ENCODE results near the gene PRKD1.

The PRKD1 gene

DNA sequence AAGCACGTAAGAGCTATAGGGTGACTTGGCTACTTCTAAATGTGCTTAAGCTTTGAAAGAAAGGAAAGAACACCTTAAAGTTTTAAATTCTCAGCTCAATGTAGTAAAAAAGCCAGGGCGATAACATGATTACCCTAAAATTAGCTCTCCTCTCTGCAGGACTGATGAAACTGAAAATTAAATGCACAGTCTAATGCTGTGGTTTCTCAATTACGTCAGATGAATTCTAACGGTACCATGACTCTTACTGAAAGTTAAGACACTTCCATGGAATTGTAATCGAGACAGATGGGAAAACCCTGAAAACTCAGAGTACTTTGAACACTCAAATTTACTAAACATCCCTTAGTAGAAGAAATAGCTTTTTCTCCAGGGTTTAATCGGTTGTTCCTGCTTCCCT is 25.9 kb upstream of the PRKD1 start:
- H3K9me3 ChIP-seq (ENCODE audit: insufficient read depth, low read depth, low read length): no peaks in the 10 kb centered on the region
- no peaks in the 10 kb centered on the region for H3K27me3 ChIP-seq (ENCODE audit: insufficient read depth, low read length, poor library complexity, severe bottlenecking)
- no peaks in the 10 kb centered on the region for H3K79me2 ChIP-seq (ENCODE audit: insufficient read depth, low read length)
- no peaks in the 10 kb centered on the region for H3K9me2 ChIP-seq (replicated peaks; ENCODE audit: low read depth, low read length)
- TF ChIP-seq, protein P1, sequence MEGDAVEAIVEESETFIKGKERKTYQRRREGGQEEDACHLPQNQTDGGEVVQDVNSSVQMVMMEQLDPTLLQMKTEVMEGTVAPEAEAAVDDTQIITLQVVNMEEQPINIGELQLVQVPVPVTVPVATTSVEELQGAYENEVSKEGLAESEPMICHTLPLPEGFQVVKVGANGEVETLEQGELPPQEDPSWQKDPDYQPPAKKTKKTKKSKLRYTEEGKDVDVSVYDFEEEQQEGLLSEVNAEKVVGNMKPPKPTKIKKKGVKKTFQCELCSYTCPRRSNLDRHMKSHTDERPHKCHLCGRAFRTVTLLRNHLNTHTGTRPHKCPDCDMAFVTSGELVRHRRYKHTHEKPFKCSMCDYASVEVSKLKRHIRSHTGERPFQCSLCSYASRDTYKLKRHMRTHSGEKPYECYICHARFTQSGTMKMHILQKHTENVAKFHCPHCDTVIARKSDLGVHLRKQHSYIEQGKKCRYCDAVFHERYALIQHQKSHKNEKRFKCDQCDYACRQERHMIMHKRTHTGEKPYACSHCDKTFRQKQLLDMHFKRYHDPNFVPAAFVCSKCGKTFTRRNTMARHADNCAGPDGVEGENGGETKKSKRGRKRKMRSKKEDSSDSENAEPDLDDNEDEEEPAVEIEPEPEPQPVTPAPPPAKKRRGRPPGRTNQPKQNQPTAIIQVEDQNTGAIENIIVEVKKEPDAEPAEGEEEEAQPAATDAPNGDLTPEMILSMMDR (conservative IDR thresholded peaks at IDR 0.05; ENCODE audit: low read length): no peak
- TF ChIP-seq EZH2phosphoT487 (IDR thresholded peaks at IDR 0.05; ENCODE audit: borderline replicate concordance): no peak
- no peaks in the 10 kb centered on the region for H3K4me1 ChIP-seq (ENCODE audit: insufficient read depth, low read length, poor library complexity, severe bottlenecking)
- H2AFZ ChIP-seq (ENCODE audit: low read length): no peak overlapping the region
- no peaks in the 10 kb centered on the region for H3F3A ChIP-seq (ENCODE audit: low read depth)
- H3K9ac ChIP-seq (ENCODE audit: low read depth, low read length, poor library complexity, severe bottlenecking): no peak overlapping the region
- H3K4me3 ChIP-seq (ENCODE audit: low read length, poor library complexity, severe bottlenecking): no peak overlapping the region
- no peak overlapping the region for H3K4me2 ChIP-seq (ENCODE audit: low read depth, low read length, poor library complexity, severe bottlenecking)
- no peaks in the 10 kb centered on the region for H4K20me1 ChIP-seq (ENCODE audit: insufficient read depth, low read length, poor library complexity, severe bottlenecking)
- H3K36me3 ChIP-seq (ENCODE audit: insufficient read depth, low read length): no peaks in the 10 kb centered on the region

DNA sequence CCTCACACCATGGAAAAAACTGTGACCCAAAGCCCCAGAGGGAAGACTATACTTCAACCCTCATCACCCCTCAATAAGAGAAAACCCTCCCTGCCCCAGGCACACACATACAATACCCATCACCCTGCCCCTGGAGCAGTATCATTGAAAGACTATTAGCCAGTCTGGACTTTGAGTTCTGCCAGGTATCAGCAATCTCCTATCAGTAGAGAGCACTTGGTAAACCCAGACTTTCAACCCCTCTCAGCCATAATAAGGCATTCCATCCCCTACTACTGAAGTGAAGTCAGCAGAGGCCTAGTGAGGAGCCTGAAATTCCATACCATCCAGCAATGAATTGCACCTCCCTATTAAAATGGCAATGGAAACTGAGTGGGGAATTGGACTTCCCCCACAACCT is 16.4 kb upstream of the PRKD1 start:
- TF ChIP-seq, protein P1 (conservative IDR thresholded peaks at IDR 0.05; ENCODE audit: low read length): no peak
- no peak for TF ChIP-seq EZH2phosphoT487 (IDR thresholded peaks at IDR 0.05; ENCODE audit: borderline replicate concordance)
- peaks cover 3% of the 10 kb centered on the region; the same call in 1 of the 2 replicates for H3K9me3 ChIP-seq (ENCODE audit: insufficient read depth, low read depth, low read length)
- no peaks in the 10 kb centered on the region for H3K27me3 ChIP-seq (ENCODE audit: insufficient read depth, low read length, poor library complexity, severe bottlenecking)

DNA sequence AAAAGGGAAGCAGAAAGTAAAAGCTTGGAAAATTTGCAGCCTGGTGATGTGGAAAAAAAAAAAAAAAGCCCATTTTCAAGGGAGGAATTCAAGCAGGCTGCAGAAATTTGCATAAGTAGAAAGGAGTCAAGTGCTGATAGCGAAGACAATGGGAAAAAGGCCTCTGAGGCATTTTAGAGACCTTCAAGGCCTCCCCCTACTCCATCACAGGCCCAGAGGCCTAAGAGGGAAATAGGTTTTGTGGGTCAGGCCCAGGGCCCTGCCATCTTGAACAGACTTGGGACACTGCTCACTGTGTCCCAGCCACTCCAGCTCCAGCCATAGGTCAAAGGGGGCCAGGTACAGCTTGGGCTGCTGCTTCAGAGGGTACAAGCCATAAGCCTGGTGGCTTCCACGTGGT is 13.8 kb upstream of the PRKD1 start:
- Histone ChIP-seq H2AFZ (ENCODE audit: low read length) (no peak overlapping the region), H3K4me2 (ENCODE audit: low read depth, low read length, poor library complexity, severe bottlenecking) (no peak overlapping the region), H3F3A (ENCODE audit: low read depth) (no peaks in the 10 kb centered on the region), H3K36me3 (ENCODE audit: insufficient read depth, low read length) (no peaks in the 10 kb centered on the region), H4K20me1 (ENCODE audit: insufficient read depth, low read length, poor library complexity, severe bottlenecking) (no peaks in the 10 kb centered on the region), H3K9me3 (ENCODE audit: insufficient read depth, low read depth, low read length) (peaks cover 3% of the 10 kb centered on the region), H3K9me2 (replicated peaks; ENCODE audit: low read depth, low read length) (no peaks in the 10 kb centered on the region), H3K79me2 (ENCODE audit: insufficient read depth, low read length) (no peaks in the 10 kb centered on the region), H3K27me3 (ENCODE audit: insufficient read depth, low read length, poor library complexity, severe bottlenecking) (no peaks in the 10 kb centered on the region), H3K4me1 (ENCODE audit: insufficient read depth, low read length, poor library complexity, severe bottlenecking) (no peaks in the 10 kb centered on the region), H3K9ac (ENCODE audit: low read depth, low read length, poor library complexity, severe bottlenecking) (no peak overlapping the region), H3K4me3 (ENCODE audit: low read length, poor library complexity, severe bottlenecking) (no peak overlapping the region)
- TF ChIP-seq EZH2phosphoT487 (IDR thresholded peaks at IDR 0.05; ENCODE audit: borderline replicate concordance): no peak
- TF ChIP-seq, protein P1 (conservative IDR thresholded peaks at IDR 0.05; ENCODE audit: low read length): no peak

More for the DNA sequence above, 16.4 kb upstream of the PRKD1 start:
- Histone ChIP-seq H3K9me2 (replicated peaks; ENCODE audit: low read depth, low read length) (no peaks in the 10 kb centered on the region), H3K36me3 (ENCODE audit: insufficient read depth, low read length) (no peaks in the 10 kb centered on the region), H4K20me1 (ENCODE audit: insufficient read depth, low read length, poor library complexity, severe bottlenecking) (no peaks in the 10 kb centered on the region), H2AFZ (ENCODE audit: low read length) (no peak overlapping the region), H3F3A (ENCODE audit: low read depth) (no peaks in the 10 kb centered on the region), H3K4me3 (ENCODE audit: low read length, poor library complexity, severe bottlenecking) (no peak overlapping the region), H3K79me2 (ENCODE audit: insufficient read depth, low read length) (no peaks in the 10 kb centered on the region), H3K4me1 (ENCODE audit: insufficient read depth, low read length, poor library complexity, severe bottlenecking) (no peaks in the 10 kb centered on the region), H3K9ac (ENCODE audit: low read depth, low read length, poor library complexity, severe bottlenecking) (no peak overlapping the region), H3K4me2 (ENCODE audit: low read depth, low read length, poor library complexity, severe bottlenecking) (no peak overlapping the region)
